CD4-positive, alpha-beta T cell treated with Interleukin-10 for 1 hour (primary cell): ENCODE measurements around the gene BAIAP2L1.

Experiments used
- DNase-seq: peaks from one replicate; pipeline ENCODE4 v3.0.0-alpha.2; 2020

Gene BAIAP2L1

DNA sequence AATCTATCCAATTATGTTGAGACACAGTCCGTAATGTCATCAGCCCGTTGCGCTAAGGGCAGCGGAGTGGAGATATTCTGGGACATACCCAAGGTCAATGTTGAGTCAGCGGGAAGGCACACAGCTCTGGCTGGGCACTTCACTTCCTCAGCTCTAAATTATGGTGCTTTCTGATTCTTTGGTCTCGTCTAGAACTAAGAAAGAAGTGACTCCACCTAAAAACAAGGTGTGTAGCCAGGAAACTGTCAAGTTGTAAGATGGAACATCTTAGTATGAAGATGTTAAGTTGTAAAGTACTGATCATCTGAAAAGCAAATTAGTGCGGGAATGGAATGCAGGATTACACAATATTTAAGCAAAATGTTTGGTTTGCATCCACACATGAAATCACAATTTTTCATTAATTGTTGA is 43.1 kb downstream of the BAIAP2L1 start:
- DNase-seq, result no peak

- no peak for DNase-seq
These were observed 45.7 kb downstream of the BAIAP2L1 start for GRCh38 chr7:98355250-98355538.

- no peak for DNase-seq
These were observed 46.2 kb downstream of the BAIAP2L1 start for GRCh38 chr7:98354511-98355249.

GRCh38 chr7:98354052-98354451 is 46.8 kb downstream of the BAIAP2L1 start:
- DNase-seq, result no peak

- no peak for DNase-seq
These were observed 48.3 kb downstream of the BAIAP2L1 start for GRCh38 chr7:98352621-98353020.

GRCh38 chr7:98351136-98351535 is 49.8 kb downstream of the BAIAP2L1 start:
- no peak for DNase-seq

DNA sequence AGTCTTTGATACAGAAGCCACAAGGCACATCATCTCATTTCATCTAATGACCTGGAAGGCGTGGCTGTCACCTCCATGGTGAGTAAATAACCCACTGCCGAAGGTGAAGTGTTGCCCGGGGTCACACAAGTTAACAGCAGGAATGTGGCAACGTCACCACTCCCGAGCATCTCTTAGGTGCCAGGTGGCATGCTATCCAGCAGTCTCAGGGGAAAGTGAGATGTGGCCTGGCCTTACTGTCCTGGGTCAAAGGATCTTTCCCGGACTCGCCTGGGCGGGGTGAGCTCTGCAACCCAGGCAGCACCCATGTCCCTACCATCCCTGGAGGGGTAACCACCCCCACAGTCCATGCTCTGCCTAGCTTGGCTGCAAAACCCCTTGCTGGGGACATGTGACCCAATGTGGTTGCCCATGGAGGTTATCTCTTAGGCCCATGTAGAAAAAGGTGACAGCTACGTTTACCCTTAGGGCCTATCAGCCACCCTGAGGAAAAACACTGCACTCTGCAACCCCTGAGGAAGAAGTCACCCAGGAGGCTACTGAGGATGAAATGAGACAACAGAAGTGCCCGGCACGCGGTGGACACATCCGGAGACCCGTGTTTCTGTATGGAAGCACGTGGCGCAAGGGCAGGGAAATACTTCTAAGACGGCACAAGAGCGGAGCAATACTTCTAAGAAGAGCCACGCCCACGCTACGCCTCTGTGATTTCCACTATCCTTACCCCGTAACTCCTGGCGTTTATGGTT is 52.0 kb downstream of the BAIAP2L1 start:
- no peak for DNase-seq

DNA sequence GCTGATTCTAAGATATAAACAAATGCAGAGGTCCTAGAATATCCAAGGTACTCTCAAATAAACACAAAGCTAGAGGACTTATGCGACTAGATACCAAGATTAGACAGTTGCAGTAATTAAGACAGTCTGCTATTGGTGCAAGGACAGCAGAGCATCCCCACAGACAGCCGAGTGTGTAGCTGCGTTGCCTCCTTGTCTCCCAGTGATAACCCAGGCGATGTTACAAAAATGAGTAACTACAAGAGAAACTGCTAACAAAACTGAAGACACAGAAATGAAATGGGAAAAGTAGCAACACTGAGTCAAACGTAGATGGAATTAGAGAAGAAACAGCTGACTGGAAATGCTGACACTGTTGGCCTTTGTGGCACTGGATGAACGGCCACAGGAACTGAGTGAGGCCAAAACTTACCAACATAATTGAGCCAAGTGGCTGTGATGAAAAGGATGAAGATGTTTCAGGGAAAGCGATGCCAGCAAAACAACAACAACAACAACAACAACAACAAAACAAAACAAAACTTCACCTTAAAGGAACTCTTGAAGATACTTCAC is 54.3 kb downstream of the BAIAP2L1 start:
- no peak for DNase-seq

GRCh38 chr7:98341106-98341505 is 59.8 kb downstream of the BAIAP2L1 start:
- no peak for DNase-seq

DNA sequence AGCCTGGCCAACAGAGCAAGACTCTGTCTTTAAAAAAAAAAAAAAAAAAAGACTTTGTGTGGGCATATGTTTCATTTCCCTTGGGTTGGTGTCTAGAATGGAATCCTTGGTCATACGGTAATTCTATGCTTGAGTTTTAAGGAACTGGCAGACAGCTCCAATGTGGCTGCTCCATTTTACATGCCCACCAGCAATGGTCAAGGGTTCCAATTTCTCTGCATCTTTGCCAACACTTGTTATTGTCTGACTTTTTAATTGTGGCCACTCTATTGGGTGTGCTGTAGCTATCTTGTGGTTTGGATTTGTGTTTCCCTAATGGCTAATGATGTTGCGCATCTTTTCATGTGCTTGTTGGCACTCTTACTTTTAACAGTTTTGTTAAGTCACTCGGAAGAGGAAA is 61.8 kb downstream of the BAIAP2L1 start:
- DNase-seq, result no peak

DNA sequence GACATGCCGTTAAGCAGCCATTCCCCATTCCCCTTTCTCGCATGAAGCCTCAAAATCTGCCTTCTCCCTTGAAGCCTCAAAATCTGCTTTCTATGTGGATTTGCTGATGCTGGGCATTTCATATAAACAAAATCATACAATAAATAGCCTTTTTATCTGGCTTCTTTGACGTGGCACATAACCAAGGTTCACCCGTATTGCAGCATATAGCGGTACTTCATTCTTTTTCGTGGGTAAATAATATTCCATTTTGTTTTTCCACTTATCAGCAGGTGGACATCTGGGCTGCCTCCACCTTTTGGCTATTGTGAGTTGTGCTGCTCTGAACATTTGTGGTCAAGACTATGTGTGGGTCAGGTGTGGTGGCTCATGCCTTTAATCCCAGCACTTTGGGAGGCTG is 62.4 kb downstream of the BAIAP2L1 start:
- DNase-seq, result no peak

- no peak for DNase-seq
These were observed 65.4 kb downstream of the BAIAP2L1 start for GRCh38 chr7:98335411-98335977.

DNA sequence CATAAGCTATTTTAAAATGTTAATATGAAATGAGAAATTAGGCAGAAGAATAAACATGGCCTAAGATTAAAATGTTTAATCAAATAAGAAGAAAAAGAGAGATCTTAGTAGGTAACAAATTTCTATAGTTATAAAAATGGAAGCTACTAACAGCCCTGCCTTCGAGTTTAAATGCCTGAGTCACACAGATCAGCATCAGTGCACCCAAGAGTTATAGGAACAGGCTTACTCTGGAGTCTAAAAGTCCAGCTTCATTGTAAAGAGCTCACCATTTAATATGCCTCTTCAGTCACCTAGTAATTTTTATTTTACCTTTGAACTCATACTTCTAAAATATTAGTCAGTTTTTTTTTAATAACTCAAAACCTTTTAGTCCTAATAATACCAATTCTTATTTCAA is 66.8 kb downstream of the BAIAP2L1 start:
- DNase-seq, result no peak

DNA sequence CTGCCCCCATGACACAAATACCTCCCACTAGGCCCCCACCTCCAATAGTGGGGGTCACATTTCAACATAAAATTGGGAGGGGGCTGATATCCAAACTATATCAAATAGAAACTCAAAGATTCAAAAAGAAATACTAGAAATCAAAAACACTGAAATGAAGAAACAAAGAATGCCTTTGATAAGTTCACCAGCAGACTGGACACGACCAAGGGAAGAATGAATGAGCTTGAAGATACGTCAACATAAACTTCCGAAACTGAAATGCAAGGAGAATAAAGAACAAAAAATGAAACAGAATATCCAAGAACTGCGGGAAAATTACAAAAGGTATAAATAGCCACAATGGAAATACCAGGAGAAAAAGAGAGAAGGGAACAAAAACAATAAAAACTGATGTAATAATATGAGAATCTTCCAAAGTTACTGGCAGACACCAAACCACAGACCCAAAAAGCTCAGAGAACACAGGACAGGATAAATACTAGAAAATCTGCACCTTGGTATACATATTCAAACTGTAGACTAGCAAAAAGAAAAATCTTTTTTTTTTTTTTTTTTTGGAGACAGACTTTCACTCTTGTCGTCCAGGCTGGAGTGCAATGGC is 69.9 kb downstream of the BAIAP2L1 start:
- DNase-seq, result no peak

DNA sequence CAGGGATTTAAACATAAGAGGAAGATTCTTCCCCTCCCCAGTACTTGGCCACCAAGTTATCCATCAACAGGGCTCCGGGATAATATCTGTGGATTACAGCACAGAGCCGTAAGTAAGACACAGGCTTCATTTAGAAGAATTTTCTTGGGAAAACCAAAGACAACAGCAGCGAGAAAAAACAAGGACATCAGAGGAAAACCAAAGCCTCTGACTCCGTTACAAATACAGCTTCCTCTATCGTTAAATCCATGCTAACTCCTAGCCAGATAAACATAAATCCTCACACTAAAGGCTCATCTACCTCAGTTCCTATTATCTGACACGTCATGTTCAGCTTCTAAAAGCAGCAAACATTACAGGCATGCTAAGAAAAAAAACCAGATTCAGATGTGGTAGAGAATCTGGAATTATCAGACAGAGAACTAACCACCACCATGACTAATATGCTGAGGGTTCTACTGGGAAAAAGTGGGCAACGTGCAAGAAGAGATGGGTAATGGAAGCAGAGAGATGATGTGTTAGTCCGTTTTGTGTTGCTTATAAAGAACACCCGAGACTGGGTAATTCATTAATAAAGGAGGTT is 71.0 kb downstream of the BAIAP2L1 start:
- no peak for DNase-seq

- DNase-seq, result no peak
These were observed 71.6 kb downstream of the BAIAP2L1 start for GRCh38 chr7:98329100-98329790.

DNA sequence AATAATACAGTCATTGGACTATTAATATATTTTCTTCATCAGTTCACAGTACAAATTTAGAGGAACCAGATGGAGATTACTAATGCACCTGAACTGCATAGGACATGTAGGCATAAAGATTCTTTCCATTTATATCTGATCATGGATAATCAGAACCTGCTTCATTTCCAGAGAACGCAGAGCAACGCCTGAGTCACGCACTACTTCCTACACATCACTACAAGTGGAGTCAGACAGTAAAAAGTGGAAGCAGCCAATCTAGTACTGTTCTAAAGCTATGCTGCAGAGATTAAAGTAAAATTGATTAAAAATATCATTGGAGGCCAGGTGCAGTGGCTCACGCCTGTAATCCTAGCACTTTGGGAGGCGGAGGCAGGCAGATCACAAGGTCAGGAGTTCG is 76.1 kb downstream of the BAIAP2L1 start:
- no peak for DNase-seq

DNA sequence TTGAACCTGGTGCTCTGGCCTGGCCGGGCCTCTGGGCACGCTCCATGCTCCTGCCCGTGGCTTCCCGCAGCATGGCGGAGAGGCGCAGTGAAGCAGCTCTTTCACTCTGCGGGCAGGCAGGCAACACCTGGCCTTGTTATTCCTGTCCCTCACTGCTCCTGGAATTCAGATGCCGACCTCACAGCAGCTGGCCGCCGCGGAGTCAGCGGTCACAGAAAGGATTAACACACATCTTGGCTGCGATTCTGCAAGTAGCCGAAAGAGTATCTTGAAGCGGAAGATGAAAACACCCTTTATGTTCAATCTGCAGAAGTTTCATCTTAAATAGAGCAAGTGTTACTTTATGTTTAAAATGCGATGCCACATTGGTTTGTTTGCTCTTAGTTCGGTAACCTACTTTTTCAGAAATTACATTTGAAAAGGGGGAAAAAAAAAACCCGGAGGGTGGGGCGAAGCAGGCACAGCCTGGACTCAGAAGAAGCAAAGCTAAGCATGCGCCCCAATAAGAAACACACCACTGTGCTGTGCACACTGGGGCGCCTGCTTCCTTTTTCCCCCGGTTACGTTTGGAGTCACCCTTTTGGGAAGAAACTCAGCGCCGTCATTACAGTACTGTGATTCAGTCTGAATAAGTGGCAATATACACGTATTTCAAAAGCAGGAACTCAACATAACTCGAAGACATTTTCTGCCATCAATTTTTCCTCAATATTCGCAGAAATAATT is 77.1 kb downstream of the BAIAP2L1 start:
- no peak for DNase-seq

DNA sequence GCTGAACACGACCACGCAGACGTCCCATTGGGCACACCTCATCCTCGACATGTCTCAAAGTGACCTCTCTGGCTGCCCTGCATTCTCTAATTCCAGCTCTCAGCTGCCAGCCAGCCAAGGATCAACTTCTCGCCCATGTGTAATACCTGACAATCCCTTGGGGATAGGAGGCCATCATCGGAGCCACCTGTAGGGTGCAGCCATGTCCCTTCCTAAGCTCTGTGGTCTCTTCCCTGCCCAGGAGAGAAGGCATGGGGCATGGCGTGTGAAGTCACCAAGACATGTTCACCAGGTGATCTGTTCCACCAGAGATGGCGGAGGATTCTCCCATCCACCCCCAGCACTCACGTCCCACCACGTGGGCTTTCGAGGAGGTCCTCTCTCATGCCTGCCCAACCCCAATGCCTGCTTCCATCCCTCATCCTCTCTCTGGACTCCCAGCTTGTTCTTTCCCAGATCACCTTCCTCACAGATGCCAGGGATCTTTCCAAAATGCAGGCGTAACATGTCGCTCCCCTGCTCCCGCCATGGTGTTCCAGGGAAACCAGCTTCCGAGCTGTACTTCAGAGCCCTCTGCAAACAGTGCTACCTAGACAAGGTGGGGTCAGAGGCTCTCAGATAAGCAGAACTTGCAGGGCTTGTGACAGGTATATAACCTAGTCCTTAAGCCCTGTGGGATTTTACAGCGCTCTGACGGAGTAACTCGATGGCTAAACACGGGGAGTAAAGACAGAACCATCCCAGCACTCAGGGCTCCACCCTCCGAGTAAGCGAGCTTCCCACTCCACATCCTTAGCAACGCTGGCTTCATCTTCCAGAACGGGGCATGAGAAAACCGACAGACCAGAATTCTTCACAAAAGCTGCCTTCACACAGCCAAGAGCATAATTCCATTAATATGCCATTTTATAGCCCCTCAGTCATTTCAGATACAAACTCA is 78.3 kb downstream of the BAIAP2L1 start:
- no peak for DNase-seq

DNA sequence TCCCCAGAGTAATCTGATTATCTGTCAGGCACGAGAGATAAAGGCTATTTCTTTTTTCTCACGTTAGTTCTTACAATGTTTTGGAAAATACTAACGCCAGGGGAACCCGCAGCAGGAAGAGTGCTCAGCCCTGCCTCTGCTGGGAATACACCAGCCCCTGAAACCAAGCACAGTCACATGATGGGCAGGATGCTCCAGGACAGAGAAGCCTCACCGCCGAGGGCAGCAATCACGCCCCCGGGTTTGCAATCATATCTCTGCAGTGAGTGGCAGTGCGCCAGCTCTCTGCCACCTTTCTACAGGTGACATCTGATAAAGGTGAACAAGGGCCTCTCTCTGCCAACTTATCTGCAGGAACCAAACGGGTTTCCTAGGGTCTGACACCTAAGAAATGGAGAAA is 79.6 kb downstream of the BAIAP2L1 start:
- no peak for DNase-seq

DNA sequence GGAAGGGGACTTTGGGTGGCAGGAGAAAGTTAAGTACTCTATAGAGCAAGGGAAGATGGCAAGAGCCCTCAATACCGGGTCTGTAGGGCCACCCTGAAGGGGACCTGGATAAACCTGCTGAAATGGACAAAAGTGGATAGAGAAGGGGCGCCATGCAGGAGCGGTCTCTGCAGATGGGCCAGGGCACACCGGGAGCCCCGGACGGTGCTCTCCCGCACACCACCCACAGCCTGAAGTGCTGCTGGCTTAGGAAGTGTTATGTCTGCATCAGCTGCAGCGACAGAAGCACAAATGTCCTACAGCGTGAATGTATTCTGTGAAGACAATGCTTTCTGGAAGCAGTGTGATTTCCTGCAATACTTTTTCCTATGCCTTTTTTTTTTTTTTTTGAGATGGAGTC is 81.7 kb downstream of the BAIAP2L1 start:
- no peak for DNase-seq
